ENCODE measurements around the gene MBD3L4.
"Not testable (repeated sequence)": the region's sequence is repeated elsewhere in the genome, so short reads cannot be mapped to it uniquely, and the experiment has no call there.

DNA sequence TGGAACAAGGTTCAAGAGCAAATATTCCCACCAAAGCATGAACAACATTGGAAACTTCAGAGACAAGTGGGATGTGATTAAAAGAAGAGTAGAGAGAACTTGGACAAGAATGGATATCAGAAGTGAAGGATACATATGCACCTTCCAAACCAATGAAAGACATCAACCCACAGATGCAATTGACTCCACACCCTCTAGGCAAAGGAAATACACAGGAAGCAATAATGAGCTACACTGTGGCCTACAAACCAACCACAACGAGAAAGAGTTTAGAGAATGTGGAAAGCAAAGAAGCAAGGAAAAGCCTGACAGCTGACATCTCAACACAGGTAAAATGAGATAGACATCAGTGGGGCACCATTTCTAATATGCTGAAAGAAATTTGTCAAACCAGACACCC, 11.2 kb downstream of the MBD3L4 start:
- not testable (repeated sequence) for TF ChIP-seq EZH2 (IDR thresholded peaks at IDR 0.05); POLR2AphosphoS5 (IDR thresholded peaks at IDR 0.05; ENCODE audit: borderline replicate concordance, low read depth, low read length); FOXP2 (optimal IDR thresholded peaks at IDR 0.05; ENCODE audit: control extremely low read depth, extremely low read length, insufficient read depth)
